DND-41 (cell line): ENCODE data around the gene CHN2.

Experiments used
- CTCF ChIP-seq: IDR thresholded peaks from 2 replicates; pipeline ENCODE4 v1.5.1; 2012; ENCODE audit warnings: borderline replicate concordance, low read length, moderate library complexity, mild to moderate bottlenecking; ENCODE audit not compliant: poor library complexity, severe bottlenecking; ENCODE audit errors: extremely low read depth
- EZH2 ChIP-seq: IDR thresholded peaks from 3 replicates; pipeline ENCODE4 v1.6.1; 2012; ENCODE audit warnings: borderline replicate concordance, low read depth, mild to moderate bottlenecking, moderate library complexity, low read length, inconsistent platforms; ENCODE audit not compliant: severe bottlenecking

DNA sequence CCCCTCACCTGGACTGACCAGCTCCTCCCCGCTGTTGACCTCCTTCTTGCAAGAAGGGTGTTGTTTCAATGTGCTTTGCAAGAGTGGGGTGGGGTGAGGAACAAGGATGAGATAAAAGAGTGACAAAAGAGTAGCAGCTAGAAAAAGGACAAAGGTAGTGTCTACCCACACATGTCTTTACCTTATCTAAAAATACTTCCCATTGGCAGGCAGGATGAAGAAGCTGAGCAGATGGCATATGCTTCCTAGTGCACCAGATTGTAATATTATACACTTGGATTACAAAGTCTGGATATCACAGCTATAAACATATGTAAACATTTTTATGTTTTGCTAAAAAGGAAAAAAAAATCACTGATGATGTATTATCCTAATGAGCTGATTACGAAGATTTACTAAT is 34.5 kb downstream of the CHN2 start:
- TF ChIP-seq CTCF: no peak
- no peak for TF ChIP-seq EZH2
